IPS DF 4.7 (cell line): ENCODE measurements around the gene CLCNKA.

ENCODE experiments used
- DNase-seq: peaks from one replicate; pipeline ENCODE4 v3.0.0-alpha.2; 2013; ENCODE audit warnings: low spot score; ENCODE audit errors: extremely low read depth

CLCNKA gene

GRCh38 chr1:16077406-16078245 is 55.8 kb downstream of the CLCNKA start:
- DNase-seq = no peak

- peak; percentile 56 for DNase-seq
Measured at GRCh38 chr1:16078925-16079656, 57.3 kb downstream of the CLCNKA start.

- DNase-seq = no peak
Measured at GRCh38 chr1:16080422-16081150, 58.8 kb downstream of the CLCNKA start.

DNA sequence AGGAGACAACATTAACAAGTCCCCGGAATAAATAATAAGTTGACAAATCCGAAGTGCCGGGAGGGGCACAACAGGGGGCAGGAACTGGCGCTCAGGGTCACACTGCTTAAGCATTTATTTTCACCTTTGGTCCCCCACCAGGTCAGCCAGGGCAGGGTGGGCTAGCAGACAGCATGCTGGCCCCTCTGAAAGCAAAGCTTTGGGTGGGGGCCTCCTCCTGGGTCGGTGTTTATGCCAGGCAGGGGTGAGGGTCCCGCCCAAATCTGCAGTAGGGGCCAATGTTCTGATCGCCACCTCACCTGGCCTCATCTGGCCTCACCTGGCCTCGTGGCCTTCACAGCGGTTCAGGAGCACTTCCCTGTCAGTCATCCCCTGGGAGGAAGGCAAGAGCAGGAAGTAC is 59.8 kb downstream of the CLCNKA start:
- no peak for DNase-seq

- DNase-seq = peak; percentile 60
Measured at GRCh38 chr1:16082283-16083038, 60.6 kb downstream of the CLCNKA start.

GRCh38 chr1:16083486-16083885 is 61.6 kb downstream of the CLCNKA start:
- no peak for DNase-seq
